Natural killer cell (primary cell): ENCODE data around the gene OSBPL6. TPM values are rescaled to one million over a fixed set of nuclear protein-coding genes. Genes with fewer than 3 reads are reported as not detected.

ENCODE experiments used
- ATAC-seq, 3 donors: fragments of 150-1000 bp in 2 of 3; fragments of 200-7000 bp in 1 of 3; cut with Tn5 transposase; 1 replicate in 1 of 3; 2 replicates in 2 of 3; pipeline ENCODE4 v1.10.0; 2021; ENCODE audit warnings: mild to moderate bottlenecking in 2 of 3, moderate library complexity in 2 of 3
- DNase-seq, 2 donors: peaks; one replicate each; pipeline versions ENCODE4 v3.0.0 to v3.0.0-alpha.2; 2013 to 2021; ENCODE audit warnings: mixed read lengths in 1 of 2
- H3K27ac ChIP-seq: one replicate; pipeline ENCODE4 v1.5.1; 2013; ENCODE audit warnings: mild to moderate bottlenecking, low read length
- H3K27me3 ChIP-seq: one replicate; pipeline ENCODE4 v1.6.1; 2013; ENCODE audit warnings: low read length; ENCODE audit not compliant: control insufficient read depth, insufficient read depth
- H3K36me3 ChIP-seq: one replicate; pipeline ENCODE4 v1.6.1; 2013; ENCODE audit warnings: low read length; ENCODE audit not compliant: control insufficient read depth, insufficient read depth
- H3K4me1 ChIP-seq: one replicate; pipeline ENCODE4 v1.6.1; 2013; ENCODE audit warnings: low read length; ENCODE audit not compliant: control insufficient read depth, insufficient read depth
- H3K4me3 ChIP-seq: one replicate; pipeline ENCODE4 v1.5.1; 2013; ENCODE audit warnings: low read length
- H3K9me3 ChIP-seq: one replicate; pipeline ENCODE4 v1.6.1; 2013; ENCODE audit warnings: low read length; ENCODE audit not compliant: control insufficient read depth, insufficient read depth
- H3K27ac Mint-ChIP-seq, 2 donors: one replicate each; pipeline ENCODE4 v1.8.0; 2022; ENCODE audit warnings: mild to moderate bottlenecking in 2 of 2, mixed read lengths in 2 of 2, moderate library complexity in 1 of 2
- H3K27me3 Mint-ChIP-seq, 2 donors: one replicate each; pipeline ENCODE4 v1.8.0; 2022; ENCODE audit warnings: low read depth in 2 of 2, mixed read lengths in 2 of 2
- H3K36me3 Mint-ChIP-seq: one replicate; pipeline ENCODE4 v1.8.0; 2022; ENCODE audit warnings: mixed read lengths
- H3K4me1 Mint-ChIP-seq, 2 donors: one replicate each; pipeline ENCODE4 v1.8.0; 2022; ENCODE audit warnings: mixed read lengths in 2 of 2
- H3K4me3 Mint-ChIP-seq: one replicate; pipeline ENCODE4 v1.8.0; 2022; ENCODE audit warnings: mild to moderate bottlenecking, moderate library complexity, mixed read lengths
- H3K9me3 Mint-ChIP-seq, 2 donors: one replicate each; pipeline ENCODE4 v1.8.0; 2022; ENCODE audit warnings: mixed read lengths in 2 of 2
- WGBS: methylation state at CpG from one replicate; pipeline ENCODE4 v1.1.7; 2013; ENCODE audit warnings: missing lambda C conversion rate; ENCODE audit not compliant: insufficient coverage; 5-methylcytosine and 5-hydroxymethylcytosine counted together
- intact Hi-C: fragments of 100-400 bp; cut with micrococcal nuclease; formaldehyde crosslinking; loops from one replicate; pipeline ENCODE4 v1.14.2; 2022
- total RNA-seq, 4 donors: library from RNA; stranded (reverse); fragments of 120-200 nt in 1 of 4; gene quantifications; one replicate each; pipeline versions ENCODE4 v1.2.3 to v1.2.4, GENCODE V29; 2013 to 2022
- TF ChIP-seq, protein P1 (sequence below): fragments of 200-600 bp; IDR thresholded peaks from one replicate; pipeline ENCODE4 v1.8.0; 2022; ENCODE audit warnings: antibody characterized with exemption

The OSBPL6 gene
- total RNA-seq, 3 donors from 2014 or later (not counting 1 experiment from before 2014, with no cell fraction given): not detected

- Mint-ChIP-seq H3K9me3 (no peaks in the 10 kb centered on the region), H3K36me3 (no peaks in the 10 kb centered on the region), H3K4me1 (no peaks in the 10 kb centered on the region), H3K27me3 (peaks cover 16 to 45% of the 10 kb centered on the region in 2 donors), H3K4me3 (no peak overlapping the region), H3K27ac (no peak overlapping the region)
- peaks cover 2% of the 10 kb centered on the region for H3K27me3 ChIP-seq
- no peaks in the 10 kb centered on the region for H3K36me3 ChIP-seq
- intact Hi-C loops: no loop called here
- no peak overlapping the region for H3K4me3 ChIP-seq
- no peaks in the 10 kb centered on the region for H3K9me3 ChIP-seq
- DNase-seq (no peak), ATAC-seq (no peak)
- H3K4me1 ChIP-seq: no peaks in the 10 kb centered on the region
- 35% methylated on average over 5 of the region's 5 CpGs for WGBS
- H3K27ac ChIP-seq: no peak overlapping the region
- TF ChIP-seq, protein P1, sequence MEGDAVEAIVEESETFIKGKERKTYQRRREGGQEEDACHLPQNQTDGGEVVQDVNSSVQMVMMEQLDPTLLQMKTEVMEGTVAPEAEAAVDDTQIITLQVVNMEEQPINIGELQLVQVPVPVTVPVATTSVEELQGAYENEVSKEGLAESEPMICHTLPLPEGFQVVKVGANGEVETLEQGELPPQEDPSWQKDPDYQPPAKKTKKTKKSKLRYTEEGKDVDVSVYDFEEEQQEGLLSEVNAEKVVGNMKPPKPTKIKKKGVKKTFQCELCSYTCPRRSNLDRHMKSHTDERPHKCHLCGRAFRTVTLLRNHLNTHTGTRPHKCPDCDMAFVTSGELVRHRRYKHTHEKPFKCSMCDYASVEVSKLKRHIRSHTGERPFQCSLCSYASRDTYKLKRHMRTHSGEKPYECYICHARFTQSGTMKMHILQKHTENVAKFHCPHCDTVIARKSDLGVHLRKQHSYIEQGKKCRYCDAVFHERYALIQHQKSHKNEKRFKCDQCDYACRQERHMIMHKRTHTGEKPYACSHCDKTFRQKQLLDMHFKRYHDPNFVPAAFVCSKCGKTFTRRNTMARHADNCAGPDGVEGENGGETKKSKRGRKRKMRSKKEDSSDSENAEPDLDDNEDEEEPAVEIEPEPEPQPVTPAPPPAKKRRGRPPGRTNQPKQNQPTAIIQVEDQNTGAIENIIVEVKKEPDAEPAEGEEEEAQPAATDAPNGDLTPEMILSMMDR: no peak
These were observed 129.8 kb downstream of the OSBPL6 start for GRCh38 chr2:178324077-178324476.

GRCh38 chr2:178325268-178325667 is 131.0 kb downstream of the OSBPL6 start:
- no peaks in the 10 kb centered on the region for H3K4me1 Mint-ChIP-seq
- DNase-seq (no peak), ATAC-seq (no peak)
- Histone ChIP-seq H3K4me1 (no peaks in the 10 kb centered on the region), H3K27me3 (peaks cover 2% of the 10 kb centered on the region), H3K4me3 (no peak overlapping the region), H3K36me3 (no peaks in the 10 kb centered on the region), H3K27ac (no peak overlapping the region), H3K9me3 (no peaks in the 10 kb centered on the region)
- peaks cover 13 to 35% of the 10 kb centered on the region in 2 donors for H3K27me3 Mint-ChIP-seq
- no peaks in the 10 kb centered on the region for H3K9me3 Mint-ChIP-seq
- no peak overlapping the region for H3K4me3 Mint-ChIP-seq
- TF ChIP-seq, protein P1: no peak
- H3K36me3 Mint-ChIP-seq: no peaks in the 10 kb centered on the region
- intact Hi-C loops: no loop called here
- WGBS: 82% methylated on average over 1 of the region's 2 CpGs
- no peak overlapping the region for H3K27ac Mint-ChIP-seq

DNA sequence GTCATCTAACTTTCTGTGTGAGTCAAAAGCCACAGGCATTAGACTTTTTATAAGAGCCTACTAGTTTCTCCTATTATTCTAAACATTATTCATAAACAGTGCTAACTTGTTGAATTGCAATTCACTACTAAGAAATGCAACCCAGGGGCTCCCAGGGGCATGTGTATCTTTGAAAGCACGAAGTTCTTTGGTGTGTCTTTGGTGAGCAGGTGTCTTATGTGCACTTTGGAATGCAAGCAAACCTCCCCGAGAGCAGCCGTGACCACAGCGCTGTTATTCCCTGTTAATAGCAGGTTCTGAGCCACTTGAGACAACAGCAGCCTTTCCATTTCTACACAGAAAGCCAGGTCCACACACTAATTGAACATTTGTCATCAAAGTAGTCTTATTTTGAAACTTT is 133.2 kb downstream of the OSBPL6 start:
- no peak overlapping the region for H3K4me3 Mint-ChIP-seq
- intact Hi-C loops: no loop called here
- H3K27ac Mint-ChIP-seq: no peak overlapping the region
- H3K4me1 Mint-ChIP-seq: no peaks in the 10 kb centered on the region
- ATAC-seq (no peak), DNase-seq (no peak)
- peaks cover 8 to 19% of the 10 kb centered on the region in 2 donors for H3K27me3 Mint-ChIP-seq
- Histone ChIP-seq H3K27ac (no peak overlapping the region), H3K4me1 (no peaks in the 10 kb centered on the region), H3K9me3 (no peaks in the 10 kb centered on the region), H3K36me3 (no peaks in the 10 kb centered on the region), H3K27me3 (no peaks in the 10 kb centered on the region), H3K4me3 (no peak overlapping the region)
- TF ChIP-seq, protein P1: no peak
- H3K36me3 Mint-ChIP-seq: no peaks in the 10 kb centered on the region
- WGBS: 81% methylated on average over 4 of the region's 4 CpGs
- no peaks in the 10 kb centered on the region for H3K9me3 Mint-ChIP-seq

- no peaks in the 10 kb centered on the region for H3K4me1 ChIP-seq
- no peak overlapping the region for H3K4me3 ChIP-seq
- Mint-ChIP-seq H3K27me3 (peaks cover 8 to 19% of the 10 kb centered on the region in 2 donors), H3K4me3 (no peak overlapping the region), H3K27ac (no peak overlapping the region), H3K9me3 (no peaks in the 10 kb centered on the region), H3K36me3 (no peaks in the 10 kb centered on the region), H3K4me1 (no peaks in the 10 kb centered on the region)
- TF ChIP-seq, protein P1: no peak
- H3K9me3 ChIP-seq: no peaks in the 10 kb centered on the region
- intact Hi-C loops: no loop called here
- no peak overlapping the region for H3K27ac ChIP-seq
- no peaks in the 10 kb centered on the region for H3K27me3 ChIP-seq
- no peaks in the 10 kb centered on the region for H3K36me3 ChIP-seq
- WGBS: 100% methylated on average over 1 of the region's 1 CpG
- ATAC-seq (no peak), DNase-seq (no peak)
These were observed 133.7 kb downstream of the OSBPL6 start for GRCh38 chr2:178328037-178328436.
